ENCODE results near the gene MRPL58.

- no peak for TF ChIP-seq CTCF (IDR thresholded peaks at IDR 0.05)
- TF ChIP-seq TCF7L2 (IDR thresholded peaks at IDR 0.05; ENCODE audit: low read depth, low read length): no peak
- no peak for TF ChIP-seq POLR2AphosphoS5 (IDR thresholded peaks at IDR 0.05; ENCODE audit: low read depth, low read length)
- no peak for TF ChIP-seq REST (IDR thresholded peaks at IDR 0.05; ENCODE audit: insufficient read depth in 1 of 2, low read depth in 2 of 2, low read length in 1 of 2)
Observed at GRCh38 chr17:75067856-75068255, 55.4 kb downstream of the MRPL58 start.
